MCF 10A (cell line): ENCODE results near the gene SNAPC4. TPM values are rescaled to one million over a fixed set of nuclear protein-coding genes. Genes with fewer than 3 reads are reported as not detected.
A peak's percentile ranks its signal among the peaks of the same experiment; 100 is the strongest.

Experiments used
- BruUV-seq: library from RNA; stranded (reverse); fragments of 400-500 nt; replicated peaks from 2 replicates; lab custom pipeline; 2021; lab: Mats Ljungman, UMichigan
- CTCF ChIA-PET: fragments of 300-600 bp; sonication (Branson Sonifier 250); formaldehyde crosslinking; extraction: SDS; loops from one replicate; lab custom pipeline; 2021; ENCODE audit warnings: antibody characterized with exemption, inconsistent platforms; lab: Yijun Ruan, JAX
- POLR2A ChIA-PET: fragments of 300-600, 350-650 bp; sonication (Branson Sonifier 250); formaldehyde crosslinking; extraction: SDS; loops from one replicate; lab custom pipeline; 2020; ENCODE audit warnings: antibody characterized with exemption, inconsistent platforms; lab: Yijun Ruan, JAX
- DNase-seq: peaks from one replicate; pipeline ENCODE4 v3.0.0-alpha.2; 2018; ENCODE audit not compliant: unreplicated experiment
- H3K27ac Mint-ChIP-seq: one replicate; pipeline ENCODE4 v1.8.0; 2022; ENCODE audit warnings: mild to moderate bottlenecking, low read depth, mixed read lengths; ENCODE audit not compliant: unreplicated experiment
- H3K27me3 Mint-ChIP-seq: one replicate; pipeline ENCODE4 v1.8.0; 2022; ENCODE audit warnings: mixed read lengths; ENCODE audit not compliant: insufficient read depth, unreplicated experiment
- H3K36me3 Mint-ChIP-seq: one replicate; pipeline ENCODE4 v1.8.0; 2022; ENCODE audit warnings: mild to moderate bottlenecking, moderate library complexity, mixed read lengths; ENCODE audit not compliant: insufficient read depth, unreplicated experiment
- H3K4me1 Mint-ChIP-seq: one replicate; pipeline ENCODE4 v1.8.0; 2022; ENCODE audit warnings: mixed read lengths; ENCODE audit not compliant: insufficient read depth, unreplicated experiment
- H3K4me3 Mint-ChIP-seq: one replicate; pipeline ENCODE4 v1.8.0; 2022; ENCODE audit warnings: mild to moderate bottlenecking, moderate library complexity, mixed read lengths; ENCODE audit not compliant: unreplicated experiment
- H3K9me3 Mint-ChIP-seq: one replicate; pipeline ENCODE4 v1.8.0; 2022; ENCODE audit warnings: mixed read lengths; ENCODE audit not compliant: unreplicated experiment
- CTCF ChIP-seq: fragments of 200-600 bp; IDR thresholded peaks from one replicate; pipeline ENCODE4 v1.8.0; 2022; ENCODE audit warnings: antibody characterized with exemption, mild to moderate bottlenecking; ENCODE audit not compliant: unreplicated experiment
- intact Hi-C: fragments of 100-400 bp; cut with micrococcal nuclease; formaldehyde crosslinking; loops from 2 replicates; pipeline ENCODE4 v1.14.1; 2022
- total RNA-seq: library from RNA; stranded (reverse); gene quantifications from 2 replicates; pipeline ENCODE4 v1.2.3, GENCODE V29; 2022

Gene SNAPC4
- total RNA-seq, 1 experiment from 2014 or later: 9.9 TPM

GRCh38 chr9:136439481-136440408 is 39.8 kb upstream of the SNAPC4 start, which contains the start of gene INPP5E:
TSS of gene INPP5E (minus strand) at chr9:136439845. CDS start at chr9:136439419, 426 bp downstream.
- peak within 1 kb of the TSS; percentile 76 for H3K4me3 Mint-ChIP-seq
- BruUV-seq: no TSS peak
- peak within 1 kb of the TSS; percentile 31 for H3K27ac Mint-ChIP-seq
- POLR2A ChIA-PET: interaction anchor here (0.7 to 6.0 kb wide), 4 partner anchors 14 to 594 kb away, joined by 3 to 34 read pairs (median 5); partner anchors contain the start of genes DNLZ, ENTR1 and PMPCA
- CTCF ChIA-PET: interaction anchor here (0.5 to 1.5 kb wide), 11 partner anchors 10 to 470 kb away, joined by 3 to 5 read pairs (median 4); no protein-coding TSS in a partner anchor
- peaks cover 53% of the 10 kb centered on the region for H3K36me3 Mint-ChIP-seq
- H3K9me3 Mint-ChIP-seq: no peaks in the 10 kb centered on the region
- H3K27me3 Mint-ChIP-seq: no peaks in the 10 kb centered on the region
- intact Hi-C loops: no loop called here
- H3K4me1 Mint-ChIP-seq: peaks cover 16% of the 10 kb centered on the region
- peak; percentile 86 for TF ChIP-seq CTCF
- DNase-seq: peak; percentile 61

GRCh38 chr9:136438548-136439480 is 38.8 kb upstream of the SNAPC4 start:
- intact Hi-C loops: no loop called here
- no peak overlapping the region for H3K27ac Mint-ChIP-seq
- POLR2A ChIA-PET: interaction anchor here (0.6 to 6.0 kb wide), 7 partner anchors 13 to 595 kb away, joined by 3 to 34 read pairs (median 4); partner anchors contain the start of genes ENTR1 and PMPCA

GRCh38 chr9:136437839-136438547 is 38.0 kb upstream of the SNAPC4 start:
- peak overlapping the region; percentile 76 for H3K4me3 Mint-ChIP-seq
- no peak for DNase-seq
- TF ChIP-seq CTCF: no peak
- intact Hi-C loops: no loop called here
- no peaks in the 10 kb centered on the region for H3K27me3 Mint-ChIP-seq
- H3K27ac Mint-ChIP-seq: peak overlapping the region; percentile 16
- peaks cover 16% of the 10 kb centered on the region for H3K4me1 Mint-ChIP-seq
- H3K36me3 Mint-ChIP-seq: peaks cover 36% of the 10 kb centered on the region
- POLR2A ChIA-PET: interaction anchor here (0.6 to 6.0 kb wide), 6 partner anchors 12 to 114 kb away, joined by 3 to 34 read pairs (median 4); partner anchors contain the start of genes ENTR1 and PMPCA
- BruUV-seq: no TSS peak
- H3K9me3 Mint-ChIP-seq: no peaks in the 10 kb centered on the region
- CTCF ChIA-PET: interaction anchor here (0.8 to 1.0 kb wide), 2 partner anchors 13 to 75 kb away, joined by 3 to 4 read pairs; partner anchors contain the start of gene DNLZ

More at GRCh38 chr9:136438548-136439480, 38.8 kb upstream of the SNAPC4 start:
- H3K9me3 Mint-ChIP-seq: no peaks in the 10 kb centered on the region
- H3K4me3 Mint-ChIP-seq: peak overlapping the region; percentile 76
- TF ChIP-seq CTCF: no peak
- no TSS peak for BruUV-seq
- no peaks in the 10 kb centered on the region for H3K27me3 Mint-ChIP-seq
- CTCF ChIA-PET: interaction anchor here (0.5 to 1.0 kb wide), 2 partner anchors 75 to 185 kb away, joined by 3 to 5 read pairs; partner anchors contain the start of gene DNLZ
- peak; percentile 30 for DNase-seq
- peaks cover 16% of the 10 kb centered on the region for H3K4me1 Mint-ChIP-seq
- H3K36me3 Mint-ChIP-seq: peaks cover 44% of the 10 kb centered on the region
